ENCODE data around the gene MYBPC2. TPM values are rescaled to one million over a fixed set of nuclear protein-coding genes. Genes with fewer than 3 reads are reported as not detected.
"Not testable (repeated sequence)": the region's sequence is repeated elsewhere in the genome, so short reads cannot be mapped to it uniquely, and the experiment has no call there.

Gene MYBPC2
- total and polyA plus RNA-seq, 2 donors (not counting 3 experiments of a cell fraction or from before 2014, with no cell fraction given): 0.03 TPM; not detected in 1

GRCh38 chr19:50437862-50438449 is 5.3 kb downstream of the MYBPC2 start:
- H3K79me2 ChIP-seq (ENCODE audit: control insufficient read depth, insufficient read depth, low read length): no peaks in the 10 kb centered on the region
- no peaks in the 10 kb centered on the region for H3K9me1 ChIP-seq (replicated peaks; ENCODE audit: control insufficient read depth, extremely low read depth, insufficient read depth, low read length)
- intact Hi-C loops (cut with micrococcal nuclease) (no loop called here), dilution Hi-C loops (cut with MboI; ENCODE audit: extremely low pct_ligation_motif_present, low sequenced_read_pairs) (no loop called here)
- FAIRE-seq: no peak
- no peak overlapping the region for H3K9ac ChIP-seq (replicated peaks; ENCODE audit: extremely low read depth, insufficient read depth, low read length)
- POLR2A ChIA-PET: no interaction called here
- H4K20me1 ChIP-seq (replicated peaks; ENCODE audit: control insufficient read depth, extremely low read depth, insufficient read depth, low read length): no peaks in the 10 kb centered on the region
- no peaks in the 10 kb centered on the region for H3K9me3 ChIP-seq (replicated peaks; ENCODE audit: control insufficient read depth, insufficient read depth, low read length)
- peaks cover 0 to 1% of the 10 kb centered on the region in 2 experiments for H3K27me3 ChIP-seq (ENCODE audit: control insufficient read depth in 2 of 2, insufficient read depth in 2 of 2, low read length in 2 of 2)
- CTCF ChIA-PET: interaction anchor here (0.9 to 1.2 kb wide), 2 partner anchors 12 to 69 kb away, joined by 3 to 4 read pairs; no protein-coding TSS in a partner anchor
- H2AFZ ChIP-seq (ENCODE audit: low read depth, low read length): no peak overlapping the region
- H3K4me3 ChIP-seq (replicated peaks in 1 of 3; ENCODE audit: insufficient read depth in 1 of 3, low read depth in 1 of 3, low read length in 3 of 3): no peak overlapping the region
- TF ChIP-seq EZH2 (IDR thresholded peaks at IDR 0.05; ENCODE audit: borderline replicate concordance, low read depth, low read length, severe bottlenecking) (no peak), CTCF (IDR thresholded peaks at IDR 0.05; ENCODE audit: extremely low read depth in 1 of 2, insufficient read depth in 1 of 2, low read depth in 1 of 2, low read length in 2 of 2) (no peak), GATA2 (IDR thresholded peaks at IDR 0.05; ENCODE audit: insufficient read depth, insufficient read length, low read depth, low read length) (no peak), JUN (IDR thresholded peaks at IDR 0.05; ENCODE audit: borderline replicate concordance, insufficient read depth, insufficient read length, low read depth) (no peak), MAX (IDR thresholded peaks at IDR 0.05; ENCODE audit: insufficient read depth, insufficient read length) (no peak), FOS (IDR thresholded peaks at IDR 0.05; ENCODE audit: borderline replicate concordance, insufficient read depth, low read length) (no peak), MYC (IDR thresholded peaks at IDR 0.05; ENCODE audit: low read depth, low read length) (no peak), POLR2A (IDR thresholded peaks at IDR 0.05; ENCODE audit: low read depth, low read length) (no peak), POLR2AphosphoS5 (IDR thresholded peaks at IDR 0.05; ENCODE audit: insufficient read depth, low read depth, low read length) (no peak)
- no peak overlapping the region for H3K27ac ChIP-seq (ENCODE audit: insufficient read depth, low read depth, low read length)
- no peaks in the 10 kb centered on the region for H3K4me1 ChIP-seq (ENCODE audit: control insufficient read depth, extremely low read depth, insufficient read depth, low read length)
- H3K36me3 ChIP-seq (ENCODE audit: control insufficient read depth in 2 of 2, extremely low read depth in 1 of 2, insufficient read depth in 2 of 2, low read length in 2 of 2): no peaks in the 10 kb centered on the region
- DNase-seq (ENCODE audit: low read depth, low spot score): no peak
- no peak overlapping the region for H3K4me2 ChIP-seq (ENCODE audit: insufficient read depth, low read length)
- no TSS peak for BruUV-seq (replicated peaks)

- FAIRE-seq; POLR2A ChIA-PET; H3K9ac ChIP-seq (replicated peaks; ENCODE audit: extremely low read depth, insufficient read depth, low read length); H3K27ac ChIP-seq (ENCODE audit: insufficient read depth, low read depth, low read length); dilution Hi-C loops (cut with MboI; ENCODE audit: extremely low pct_ligation_motif_present, low sequenced_read_pairs); H3K9me3 ChIP-seq (replicated peaks; ENCODE audit: control insufficient read depth, insufficient read depth, low read length); H3K4me2 ChIP-seq (ENCODE audit: insufficient read depth, low read length); H3K4me3 ChIP-seq (replicated peaks in 1 of 3; ENCODE audit: insufficient read depth in 1 of 3, low read depth in 1 of 3, low read length in 3 of 3); H3K27me3 ChIP-seq (ENCODE audit: control insufficient read depth in 2 of 2, insufficient read depth in 2 of 2, low read length in 2 of 2); H3K9me1 ChIP-seq (replicated peaks; ENCODE audit: control insufficient read depth, extremely low read depth, insufficient read depth, low read length); H3K79me2 ChIP-seq (ENCODE audit: control insufficient read depth, insufficient read depth, low read length); CTCF ChIA-PET; H3K4me1 ChIP-seq (ENCODE audit: control insufficient read depth, extremely low read depth, insufficient read depth, low read length); intact Hi-C loops (cut with micrococcal nuclease); DNase-seq (ENCODE audit: low read depth, low spot score); BruUV-seq (replicated peaks); H2AFZ ChIP-seq (ENCODE audit: low read depth, low read length); H4K20me1 ChIP-seq (replicated peaks; ENCODE audit: control insufficient read depth, extremely low read depth, insufficient read depth, low read length); H3K36me3 ChIP-seq (ENCODE audit: control insufficient read depth in 2 of 2, extremely low read depth in 1 of 2, insufficient read depth in 2 of 2, low read length in 2 of 2): not testable (repeated sequence)
Measured at GRCh38 chr19:50439130-50439529, 6.4 kb downstream of the MYBPC2 start.
